Large intestine (tissue), 3 donors: Measurements from ENCODE around the gene GREB1. TPM values are rescaled to one million over a fixed set of nuclear protein-coding genes. Genes with fewer than 3 reads are reported as not detected.

Experiments
- DNase-seq, 2 donors: peaks; one replicate each; pipeline versions ENCODE4 v3.0.0 to v3.0.0-alpha.2; 2013
- H3K27ac ChIP-seq: one replicate; pipeline ENCODE4 v1.5.1; 2013; ENCODE audit warnings: low read length
- H3K27me3 ChIP-seq: 2 replicates; pipeline ENCODE4 v1.6.1; 2013; ENCODE audit warnings: low read length; ENCODE audit not compliant: control insufficient read depth, insufficient read depth
- H3K36me3 ChIP-seq: 2 replicates; pipeline ENCODE4 v1.6.1; 2013; ENCODE audit warnings: low read length; ENCODE audit not compliant: control insufficient read depth, insufficient read depth
- H3K4me1 ChIP-seq: one replicate; pipeline ENCODE4 v1.6.1; 2013; ENCODE audit warnings: low read length; ENCODE audit not compliant: control insufficient read depth, insufficient read depth
- H3K4me3 ChIP-seq: one replicate; pipeline ENCODE4 v1.5.1; 2013; ENCODE audit warnings: low read length
- H3K9me3 ChIP-seq: one replicate; pipeline ENCODE4 v1.6.1; 2013; ENCODE audit warnings: mild to moderate bottlenecking, low read depth, low read length, moderate library complexity; ENCODE audit not compliant: control insufficient read depth
- WGBS: methylation state at CpG from one replicate; pipeline ENCODE4 v1.1.5; 2013; ENCODE audit warnings: low lambda C conversion rate; ENCODE audit not compliant: insufficient coverage; 5-methylcytosine and 5-hydroxymethylcytosine counted together
- polyA plus RNA-seq: library from polyadenylated mRNA; unstranded; fragments of 120-200 nt; gene quantifications from one replicate; pipeline ENCODE4 v1.2.1, GENCODE V29; 2013

GREB1 gene
- polyA plus RNA-seq, 1 donor, result 2.6 TPM

GRCh38 chr2:11637546-11637945, 103.7 kb downstream of the GREB1 start:
- Histone ChIP-seq H3K9me3 (no peaks in the 10 kb centered on the region), H3K36me3 (no peaks in the 10 kb centered on the region), H3K4me3 (no peak overlapping the region), H3K27me3 (no peaks in the 10 kb centered on the region), H3K4me1 (no peaks in the 10 kb centered on the region), H3K27ac (no peak overlapping the region)
- no peak for DNase-seq
- WGBS, result no CpG with 5 or more reads among the region's 15 CpGs

- no peak overlapping the region for H3K4me3 ChIP-seq
- H3K36me3 ChIP-seq, result no peaks in the 10 kb centered on the region
- H3K27me3 ChIP-seq, result no peaks in the 10 kb centered on the region
- no peak overlapping the region for H3K27ac ChIP-seq
- WGBS, result no CpG with 5 or more reads among the region's 5 CpGs
- no peaks in the 10 kb centered on the region for H3K9me3 ChIP-seq
- H3K4me1 ChIP-seq, result no peaks in the 10 kb centered on the region
- DNase-seq, result no peak
These were observed 105.7 kb downstream of the GREB1 start for GRCh38 chr2:11639503-11639902.

DNA sequence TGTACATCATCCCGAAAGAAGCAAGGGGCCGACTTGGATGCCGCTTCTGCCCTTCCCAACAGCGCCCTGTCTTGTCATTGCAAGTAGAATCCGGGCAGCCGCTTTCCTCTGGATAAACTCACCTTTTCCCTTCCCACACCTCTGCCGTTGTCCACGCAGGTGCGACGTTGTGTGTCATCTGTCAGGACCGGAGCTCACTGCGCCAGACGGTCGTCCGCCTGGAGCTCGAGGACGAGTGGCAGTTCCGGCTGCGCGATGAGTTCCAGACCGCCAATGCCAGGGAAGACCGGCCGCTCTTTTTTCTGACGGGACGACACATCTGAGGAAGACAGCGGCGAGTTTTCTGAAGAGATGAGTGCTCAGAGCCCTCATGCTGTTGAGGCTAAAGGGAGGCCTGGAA, 106.3 kb downstream of the GREB1 start:
- 100% methylated on average over 2 of the region's 27 CpGs for WGBS
- H3K9me3 ChIP-seq, result no peaks in the 10 kb centered on the region

GRCh38 chr2:11642972-11643371, 109.1 kb downstream of the GREB1 start:
- H3K27me3 ChIP-seq, result no peaks in the 10 kb centered on the region
- no peaks in the 10 kb centered on the region for H3K36me3 ChIP-seq
- no peak overlapping the region for H3K4me3 ChIP-seq
- WGBS, result no CpG with 5 or more reads among the region's 7 CpGs
- no peak overlapping the region for H3K27ac ChIP-seq
- H3K4me1 ChIP-seq, result no peaks in the 10 kb centered on the region
- no peaks in the 10 kb centered on the region for H3K9me3 ChIP-seq
- no peak for DNase-seq

More for the DNA sequence above, 106.3 kb downstream of the GREB1 start:
- Histone ChIP-seq H3K4me3 (no peak overlapping the region), H3K36me3 (no peaks in the 10 kb centered on the region), H3K27me3 (no peaks in the 10 kb centered on the region), H3K27ac (no peak overlapping the region), H3K4me1 (no peaks in the 10 kb centered on the region)
- no peak for DNase-seq

DNA sequence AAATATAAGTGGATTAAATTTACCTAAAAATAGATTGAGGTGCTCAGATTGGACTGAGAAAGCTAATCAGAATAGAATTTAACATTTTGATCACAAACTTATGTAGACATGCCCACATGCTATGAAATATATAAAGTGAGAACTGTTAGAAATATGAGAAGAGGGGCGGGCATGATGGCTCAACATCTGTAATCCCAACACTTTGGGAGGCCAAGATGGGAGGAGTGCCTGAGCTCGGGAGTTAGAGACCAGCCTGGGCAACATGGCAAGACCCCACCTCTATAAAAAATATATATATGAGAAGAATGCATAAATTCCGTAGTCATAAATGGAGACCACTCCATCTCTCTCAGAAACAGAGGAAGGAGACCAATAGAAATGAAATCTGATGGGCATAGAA, 110.4 kb downstream of the GREB1 start:
- Histone ChIP-seq H3K9me3 (no peaks in the 10 kb centered on the region), H3K36me3 (no peaks in the 10 kb centered on the region), H3K4me3 (no peak overlapping the region), H3K27me3 (no peaks in the 10 kb centered on the region), H3K27ac (no peak overlapping the region), H3K4me1 (no peaks in the 10 kb centered on the region)
- no peak for DNase-seq
- 100% methylated on average over 1 of the region's 3 CpGs for WGBS

- no peak overlapping the region for H3K4me3 ChIP-seq
- H3K4me1 ChIP-seq, result no peaks in the 10 kb centered on the region
- no peak overlapping the region for H3K27ac ChIP-seq
- no CpG with 5 or more reads among the region's 3 CpGs for WGBS
- H3K9me3 ChIP-seq, result no peaks in the 10 kb centered on the region
- peaks cover 2% of the 10 kb centered on the region for H3K27me3 ChIP-seq
- no peaks in the 10 kb centered on the region for H3K36me3 ChIP-seq
- no peak for DNase-seq
These were observed 112.7 kb downstream of the GREB1 start for GRCh38 chr2:11646530-11646929.

GRCh38 chr2:11647834-11648600, 114.2 kb downstream of the GREB1 start:
- Histone ChIP-seq H3K36me3 (no peaks in the 10 kb centered on the region), H3K4me3 (no peak overlapping the region), H3K27me3 (peaks cover 2% of the 10 kb centered on the region), H3K9me3 (no peaks in the 10 kb centered on the region), H3K4me1 (no peaks in the 10 kb centered on the region), H3K27ac (no peak overlapping the region)
- no peak for DNase-seq
- 100% methylated on average over 2 of the region's 7 CpGs for WGBS

- Histone ChIP-seq H3K4me1 (no peaks in the 10 kb centered on the region), H3K27ac (no peak overlapping the region), H3K36me3 (no peaks in the 10 kb centered on the region), H3K27me3 (peaks cover 2% of the 10 kb centered on the region), H3K4me3 (no peak overlapping the region), H3K9me3 (no peaks in the 10 kb centered on the region)
- DNase-seq, result no peak
- WGBS, result no CpG with 5 or more reads among the region's 2 CpGs
These were observed 115.2 kb downstream of the GREB1 start for GRCh38 chr2:11649093-11649492.

DNA sequence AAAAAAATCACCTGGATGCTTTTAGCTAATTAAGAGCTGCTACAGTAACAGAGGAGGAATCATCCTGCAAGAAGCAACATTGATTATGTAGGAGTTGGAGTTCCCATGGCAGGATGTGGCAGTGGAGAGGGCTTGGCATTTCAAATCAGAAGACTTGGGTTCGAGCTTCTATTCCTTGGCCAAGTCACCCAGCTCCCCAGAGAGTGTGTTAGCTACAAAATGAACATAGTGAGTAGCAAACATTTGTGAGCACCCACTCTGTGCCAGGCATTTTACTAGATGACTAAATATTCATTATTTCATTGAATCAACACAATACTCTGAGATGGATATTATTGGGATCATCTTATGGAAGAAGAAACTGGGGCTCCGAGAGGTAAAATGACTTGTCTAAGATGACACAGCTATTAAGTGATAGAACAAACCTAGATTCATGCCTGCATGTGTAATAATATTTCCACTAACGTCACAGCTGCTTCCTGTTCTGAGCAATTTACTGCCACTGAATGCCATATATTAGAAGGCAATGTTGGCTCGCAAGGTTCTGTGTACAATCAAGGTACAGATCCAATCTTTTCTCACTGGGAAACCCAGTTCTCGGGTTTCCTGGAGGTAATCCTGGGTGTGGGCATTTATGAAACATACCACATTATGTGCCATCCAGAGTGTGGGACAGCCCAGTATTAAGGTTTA, 118.2 kb downstream of the GREB1 start:
- DNase-seq, result no peak

DNA sequence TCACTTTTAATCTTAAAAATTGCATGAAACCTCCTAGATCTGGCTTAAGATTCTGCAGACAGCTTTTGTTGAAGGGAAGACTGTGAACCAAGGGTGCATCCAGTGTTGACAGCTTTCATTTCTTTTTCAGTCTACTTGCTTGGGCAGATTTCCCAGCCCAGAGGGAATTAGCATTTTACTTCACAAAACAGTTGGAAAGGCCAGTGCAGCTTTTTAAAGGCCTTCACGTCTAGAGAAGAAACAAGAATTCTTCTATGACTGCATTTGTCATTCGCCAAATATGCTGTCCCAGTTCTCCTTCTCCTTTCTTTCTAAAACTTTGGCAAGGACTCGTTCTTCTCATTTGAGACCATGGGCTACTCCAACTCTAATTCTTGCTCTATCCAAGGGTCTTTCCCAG, 118.7 kb downstream of the GREB1 start:
- H3K27me3 ChIP-seq, result peaks cover 4% of the 10 kb centered on the region
- no peak overlapping the region for H3K4me3 ChIP-seq
- no peak for DNase-seq
- H3K9me3 ChIP-seq, result no peaks in the 10 kb centered on the region
- H3K27ac ChIP-seq, result no peak overlapping the region
- 93% methylated on average over 2 of the region's 3 CpGs for WGBS
- no peaks in the 10 kb centered on the region for H3K36me3 ChIP-seq
- H3K4me1 ChIP-seq, result no peaks in the 10 kb centered on the region

More for the DNA sequence above, 118.2 kb downstream of the GREB1 start:
- no peak overlapping the region for H3K27ac ChIP-seq
- H3K27me3 ChIP-seq, result peaks cover 2% of the 10 kb centered on the region
- WGBS, result 80% methylated on average over 1 of the region's 5 CpGs
- H3K36me3 ChIP-seq, result no peaks in the 10 kb centered on the region
- no peaks in the 10 kb centered on the region for H3K9me3 ChIP-seq
- no peak overlapping the region for H3K4me3 ChIP-seq
- no peaks in the 10 kb centered on the region for H3K4me1 ChIP-seq
